ENCODE data around the gene ABLIM1.

ABLIM1 gene

DNA sequence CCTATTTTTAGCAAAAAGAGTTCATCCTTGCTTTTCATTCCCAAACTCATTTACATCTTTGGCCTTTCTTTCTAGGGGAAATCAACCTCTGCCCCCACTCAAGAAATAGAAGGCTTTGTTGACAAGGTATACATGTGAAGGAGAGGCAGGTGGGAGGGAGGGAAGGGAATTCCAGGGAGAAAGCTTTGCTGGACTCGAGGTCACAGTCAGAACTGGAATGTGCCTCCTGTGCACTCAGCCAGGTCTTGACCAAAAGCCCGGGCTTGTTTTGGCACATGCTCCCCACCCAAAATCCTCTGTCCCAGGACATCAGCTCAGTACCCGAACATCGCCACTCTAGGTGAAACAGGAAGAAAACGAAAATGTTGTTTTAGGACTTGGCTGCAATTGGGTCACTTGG, 61.3 kb downstream of the ABLIM1 start:
- H3K4me3 ChIP-seq (ENCODE audit: low read length in 2 of 2), result no peak overlapping the region
- peaks cover 0 to 2% of the 10 kb centered on the region in 2 donors for H3K36me3 ChIP-seq (ENCODE audit: control insufficient read depth in 2 of 2, insufficient read depth in 2 of 2, low read length in 2 of 2)
- H3K9me3 ChIP-seq (ENCODE audit: control insufficient read depth in 2 of 2, low read length in 2 of 2), result no peaks in the 10 kb centered on the region
- no peaks in the 10 kb centered on the region for H3K27me3 ChIP-seq (ENCODE audit: control insufficient read depth in 2 of 2, insufficient read depth in 2 of 2, low read length in 2 of 2)
- no peak overlapping the region for H3K27ac ChIP-seq (ENCODE audit: low read depth in 2 of 2, low read length in 2 of 2)
- H3K9ac ChIP-seq (ENCODE audit: low read depth in 1 of 2, low read length in 2 of 2), result no peak overlapping the region
- H3K4me1 ChIP-seq (ENCODE audit: control insufficient read depth in 2 of 2, insufficient read depth in 2 of 2, low read length in 2 of 2), result no peaks in the 10 kb centered on the region

GRCh38 chr10:114593816-114594468, 64.1 kb downstream of the ABLIM1 start:
- H3K4me3 ChIP-seq (ENCODE audit: low read length in 2 of 2), result no peak overlapping the region
- H3K4me1 ChIP-seq (ENCODE audit: control insufficient read depth in 2 of 2, insufficient read depth in 2 of 2, low read length in 2 of 2), result no peaks in the 10 kb centered on the region
- H3K9me3 ChIP-seq (ENCODE audit: control insufficient read depth in 2 of 2, low read length in 2 of 2), result no peaks in the 10 kb centered on the region
- no peaks in the 10 kb centered on the region for H3K27me3 ChIP-seq (ENCODE audit: control insufficient read depth in 2 of 2, insufficient read depth in 2 of 2, low read length in 2 of 2)
- no peak overlapping the region for H3K9ac ChIP-seq (ENCODE audit: low read depth in 1 of 2, low read length in 2 of 2)
- peaks cover 0 to 2% of the 10 kb centered on the region in 2 donors for H3K36me3 ChIP-seq (ENCODE audit: control insufficient read depth in 2 of 2, insufficient read depth in 2 of 2, low read length in 2 of 2)
- no peak overlapping the region for H3K27ac ChIP-seq (ENCODE audit: low read depth in 2 of 2, low read length in 2 of 2)

DNA sequence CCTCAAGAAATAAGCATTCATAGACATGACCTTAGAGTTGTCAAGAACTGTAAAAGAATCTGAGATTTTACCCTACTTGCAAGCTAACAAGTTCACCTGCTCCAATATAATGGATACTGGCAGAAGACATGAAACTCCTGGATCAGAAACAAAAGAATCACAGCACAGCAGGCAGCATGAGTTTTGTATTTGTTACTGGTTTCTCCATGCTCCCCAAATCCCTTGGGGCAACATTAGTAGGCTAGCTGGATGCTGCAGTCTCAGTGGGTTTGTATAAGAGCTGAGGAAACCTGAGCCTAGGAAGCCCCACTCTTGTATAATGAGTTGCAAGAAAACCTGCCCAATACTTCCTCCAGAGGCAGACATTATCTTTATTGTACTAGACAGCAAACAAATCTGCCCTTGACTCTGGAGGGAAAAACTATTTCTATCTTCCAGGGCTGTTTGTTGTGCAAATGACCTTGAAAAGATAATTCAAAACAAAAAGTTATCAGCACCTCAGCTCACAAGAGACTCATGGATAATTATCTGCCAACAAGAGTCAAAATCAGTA, 64.8 kb downstream of the ABLIM1 start:
- no peaks in the 10 kb centered on the region for H3K4me1 ChIP-seq (ENCODE audit: control insufficient read depth in 2 of 2, insufficient read depth in 2 of 2, low read length in 2 of 2)
- H3K27me3 ChIP-seq (ENCODE audit: control insufficient read depth in 2 of 2, insufficient read depth in 2 of 2, low read length in 2 of 2), result no peaks in the 10 kb centered on the region
- no peaks in the 10 kb centered on the region for H3K9me3 ChIP-seq (ENCODE audit: control insufficient read depth in 2 of 2, low read length in 2 of 2)
- no peak overlapping the region for H3K4me3 ChIP-seq (ENCODE audit: low read length in 2 of 2)
- no peak overlapping the region for H3K9ac ChIP-seq (ENCODE audit: low read depth in 1 of 2, low read length in 2 of 2)
- H3K27ac ChIP-seq (ENCODE audit: low read depth in 2 of 2, low read length in 2 of 2), result no peak overlapping the region
- peaks cover 0 to 2% of the 10 kb centered on the region in 2 donors for H3K36me3 ChIP-seq (ENCODE audit: control insufficient read depth in 2 of 2, insufficient read depth in 2 of 2, low read length in 2 of 2)

DNA sequence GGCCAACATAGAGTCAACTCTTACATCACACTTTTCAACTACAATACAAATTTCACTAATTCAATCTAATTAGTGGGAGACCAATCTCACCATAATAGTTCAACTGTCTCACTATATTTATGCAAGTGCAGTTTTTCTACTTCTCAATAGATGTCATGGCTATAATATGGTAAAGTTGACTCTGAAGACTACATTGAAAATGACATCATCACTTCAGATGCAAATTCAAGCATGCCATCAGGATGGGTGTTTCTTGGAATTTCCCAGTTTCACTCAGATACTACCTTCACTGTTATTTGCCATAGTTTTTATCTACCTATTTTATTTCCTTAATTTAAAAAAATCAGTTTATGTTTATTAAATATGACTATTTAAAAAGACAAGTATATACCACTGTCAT, 67.1 kb downstream of the ABLIM1 start:
- H3K27ac ChIP-seq (ENCODE audit: low read depth in 2 of 2, low read length in 2 of 2), result no peak overlapping the region
- H3K27me3 ChIP-seq (ENCODE audit: control insufficient read depth in 2 of 2, insufficient read depth in 2 of 2, low read length in 2 of 2), result no peaks in the 10 kb centered on the region
- no peak overlapping the region for H3K4me3 ChIP-seq (ENCODE audit: low read length in 2 of 2)
- no peaks in the 10 kb centered on the region for H3K36me3 ChIP-seq (ENCODE audit: control insufficient read depth in 2 of 2, insufficient read depth in 2 of 2, low read length in 2 of 2)
- no peaks in the 10 kb centered on the region for H3K9me3 ChIP-seq (ENCODE audit: control insufficient read depth in 2 of 2, low read length in 2 of 2)
- H3K4me1 ChIP-seq (ENCODE audit: control insufficient read depth in 2 of 2, insufficient read depth in 2 of 2, low read length in 2 of 2), result no peaks in the 10 kb centered on the region
- no peak overlapping the region for H3K9ac ChIP-seq (ENCODE audit: low read depth in 1 of 2, low read length in 2 of 2)

- Histone ChIP-seq H3K9me3 (ENCODE audit: control insufficient read depth in 2 of 2, low read length in 2 of 2) (no peaks in the 10 kb centered on the region), H3K9ac (ENCODE audit: low read depth in 1 of 2, low read length in 2 of 2) (no peak overlapping the region), H3K27me3 (ENCODE audit: control insufficient read depth in 2 of 2, insufficient read depth in 2 of 2, low read length in 2 of 2) (no peaks in the 10 kb centered on the region), H3K36me3 (ENCODE audit: control insufficient read depth in 2 of 2, insufficient read depth in 2 of 2, low read length in 2 of 2) (no peaks in the 10 kb centered on the region), H3K4me1 (ENCODE audit: control insufficient read depth in 2 of 2, insufficient read depth in 2 of 2, low read length in 2 of 2) (no peaks in the 10 kb centered on the region), H3K4me3 (ENCODE audit: low read length in 2 of 2) (no peak overlapping the region), H3K27ac (ENCODE audit: low read depth in 2 of 2, low read length in 2 of 2) (no peak overlapping the region)
Measured at GRCh38 chr10:114584419-114584818, 73.7 kb downstream of the ABLIM1 start.

- no peaks in the 10 kb centered on the region for H3K4me1 ChIP-seq (ENCODE audit: control insufficient read depth in 2 of 2, insufficient read depth in 2 of 2, low read length in 2 of 2)
- H3K36me3 ChIP-seq (ENCODE audit: control insufficient read depth in 2 of 2, insufficient read depth in 2 of 2, low read length in 2 of 2), result no peaks in the 10 kb centered on the region
- H3K4me3 ChIP-seq (ENCODE audit: low read length in 2 of 2), result no peak overlapping the region
- no peak overlapping the region for H3K9ac ChIP-seq (ENCODE audit: low read depth in 1 of 2, low read length in 2 of 2)
- no peak overlapping the region for H3K27ac ChIP-seq (ENCODE audit: low read depth in 2 of 2, low read length in 2 of 2)
- H3K27me3 ChIP-seq (ENCODE audit: control insufficient read depth in 2 of 2, insufficient read depth in 2 of 2, low read length in 2 of 2), result no peaks in the 10 kb centered on the region
- no peaks in the 10 kb centered on the region for H3K9me3 ChIP-seq (ENCODE audit: control insufficient read depth in 2 of 2, low read length in 2 of 2)
Measured at GRCh38 chr10:114581071-114581470, 77.0 kb downstream of the ABLIM1 start.

DNA sequence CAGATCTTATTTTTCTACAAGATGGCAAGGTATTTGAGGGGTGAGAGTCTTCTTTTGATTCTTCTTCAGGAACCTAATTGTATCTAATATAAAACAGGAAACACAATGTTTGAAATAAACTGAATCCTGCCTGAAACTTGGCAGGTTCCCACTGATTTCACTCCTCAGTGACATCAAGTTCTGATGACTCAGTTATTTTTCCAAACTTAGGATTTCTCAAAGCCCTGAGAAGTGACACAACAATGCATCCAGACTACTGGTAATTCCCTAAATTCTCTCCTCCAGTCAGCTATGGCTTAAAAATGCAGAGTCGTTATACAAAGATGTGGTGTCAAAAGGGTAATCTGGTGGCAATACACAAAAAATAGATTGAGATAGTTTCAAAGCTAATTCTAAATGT, 80.9 kb downstream of the ABLIM1 start:
- H3K4me1 ChIP-seq (ENCODE audit: control insufficient read depth in 2 of 2, insufficient read depth in 2 of 2, low read length in 2 of 2), result no peaks in the 10 kb centered on the region
- no peaks in the 10 kb centered on the region for H3K27me3 ChIP-seq (ENCODE audit: control insufficient read depth in 2 of 2, insufficient read depth in 2 of 2, low read length in 2 of 2)
- no peaks in the 10 kb centered on the region for H3K9me3 ChIP-seq (ENCODE audit: control insufficient read depth in 2 of 2, low read length in 2 of 2)
- H3K36me3 ChIP-seq (ENCODE audit: control insufficient read depth in 2 of 2, insufficient read depth in 2 of 2, low read length in 2 of 2), result no peaks in the 10 kb centered on the region
- H3K27ac ChIP-seq (ENCODE audit: low read depth in 2 of 2, low read length in 2 of 2), result no peak overlapping the region
- H3K9ac ChIP-seq (ENCODE audit: low read depth in 1 of 2, low read length in 2 of 2), result no peak overlapping the region
- H3K4me3 ChIP-seq (ENCODE audit: low read length in 2 of 2), result no peak overlapping the region

DNA sequence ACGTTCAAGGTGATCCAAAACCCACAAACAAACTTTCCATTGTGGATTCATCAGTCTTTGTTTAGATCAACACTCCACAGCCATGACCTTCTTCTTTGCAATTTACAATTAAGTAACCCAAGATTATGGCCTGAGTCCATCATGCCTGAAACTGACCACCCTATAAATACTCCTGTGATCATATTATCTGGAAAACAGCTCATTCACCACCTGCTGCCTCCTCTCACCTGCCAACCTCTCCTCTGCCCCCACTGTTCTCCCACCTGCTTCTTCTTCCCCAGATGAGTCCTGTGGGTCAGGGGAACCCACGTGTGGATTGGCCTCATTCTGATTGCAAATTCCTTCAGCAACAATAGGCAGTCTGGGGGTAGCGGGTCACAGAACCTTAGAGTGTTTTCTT, 81.4 kb downstream of the ABLIM1 start:
- H3K27ac ChIP-seq (ENCODE audit: low read depth in 2 of 2, low read length in 2 of 2), result no peak overlapping the region

DNA sequence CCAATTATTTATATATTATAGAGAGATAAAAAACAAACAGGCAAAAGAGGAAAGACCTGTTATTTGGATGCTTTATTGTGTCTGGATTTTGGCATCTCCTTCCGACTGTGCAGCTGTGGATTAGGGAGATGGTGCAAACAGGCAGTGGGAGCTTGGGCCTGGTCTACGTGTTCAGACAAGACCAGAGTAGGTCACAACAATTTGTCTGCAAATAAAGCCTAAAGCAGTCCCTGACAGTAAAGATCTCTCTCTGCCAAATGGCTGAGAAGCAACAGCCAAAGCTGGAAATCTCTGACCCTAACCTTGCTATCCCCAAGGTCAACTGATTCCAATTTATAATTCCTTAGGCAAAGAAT, 82.0 kb downstream of the ABLIM1 start:
- Histone ChIP-seq H3K9me3 (ENCODE audit: control insufficient read depth in 2 of 2, low read length in 2 of 2) (no peaks in the 10 kb centered on the region), H3K27ac (ENCODE audit: low read depth in 2 of 2, low read length in 2 of 2) (no peak overlapping the region), H3K27me3 (ENCODE audit: control insufficient read depth in 2 of 2, insufficient read depth in 2 of 2, low read length in 2 of 2) (no peaks in the 10 kb centered on the region), H3K36me3 (ENCODE audit: control insufficient read depth in 2 of 2, insufficient read depth in 2 of 2, low read length in 2 of 2) (no peaks in the 10 kb centered on the region), H3K4me1 (ENCODE audit: control insufficient read depth in 2 of 2, insufficient read depth in 2 of 2, low read length in 2 of 2) (peaks cover under 1 to 6% of the 10 kb centered on the region in 2 donors), H3K4me3 (ENCODE audit: low read length in 2 of 2) (no peak overlapping the region), H3K9ac (ENCODE audit: low read depth in 1 of 2, low read length in 2 of 2) (no peak overlapping the region)

More for the DNA sequence above, 81.4 kb downstream of the ABLIM1 start:
- H3K4me3 ChIP-seq (ENCODE audit: low read length in 2 of 2), result no peak overlapping the region
- no peaks in the 10 kb centered on the region for H3K36me3 ChIP-seq (ENCODE audit: control insufficient read depth in 2 of 2, insufficient read depth in 2 of 2, low read length in 2 of 2)
- H3K27me3 ChIP-seq (ENCODE audit: control insufficient read depth in 2 of 2, insufficient read depth in 2 of 2, low read length in 2 of 2), result no peaks in the 10 kb centered on the region
- peaks cover 0 to under 1% of the 10 kb centered on the region in 2 donors for H3K4me1 ChIP-seq (ENCODE audit: control insufficient read depth in 2 of 2, insufficient read depth in 2 of 2, low read length in 2 of 2)
- H3K9me3 ChIP-seq (ENCODE audit: control insufficient read depth in 2 of 2, low read length in 2 of 2), result no peaks in the 10 kb centered on the region
- H3K9ac ChIP-seq (ENCODE audit: low read depth in 1 of 2, low read length in 2 of 2), result no peak overlapping the region

- no peak overlapping the region for H3K27ac ChIP-seq (ENCODE audit: low read depth in 2 of 2, low read length in 2 of 2)
- H3K9ac ChIP-seq (ENCODE audit: low read depth in 1 of 2, low read length in 2 of 2), result no peak overlapping the region
- H3K27me3 ChIP-seq (ENCODE audit: control insufficient read depth in 2 of 2, insufficient read depth in 2 of 2, low read length in 2 of 2), result no peaks in the 10 kb centered on the region
- H3K9me3 ChIP-seq (ENCODE audit: control insufficient read depth in 2 of 2, low read length in 2 of 2), result no peaks in the 10 kb centered on the region
- H3K4me3 ChIP-seq (ENCODE audit: low read length in 2 of 2), result no peak overlapping the region
- H3K36me3 ChIP-seq (ENCODE audit: control insufficient read depth in 2 of 2, insufficient read depth in 2 of 2, low read length in 2 of 2), result no peaks in the 10 kb centered on the region
- H3K4me1 ChIP-seq (ENCODE audit: control insufficient read depth in 2 of 2, insufficient read depth in 2 of 2, low read length in 2 of 2), result peaks cover 2 to 8% of the 10 kb centered on the region in 2 donors
Measured at GRCh38 chr10:114575417-114576131, 82.5 kb downstream of the ABLIM1 start.

Measured in mucosa of rectum (tissue), 2 donors.